Glutamatergic neuron (in vitro differentiated cells): Measurements from ENCODE around the gene PTH2. TPM values are rescaled to one million over a fixed set of nuclear protein-coding genes. Genes with fewer than 3 reads are reported as not detected.

ENCODE experiments used
- DNase-seq: peaks from one replicate; pipeline ENCODE4 v3.0.0; 2022
- H3K27ac Mint-ChIP-seq: one replicate; pipeline ENCODE4 v1.8.0; 2020; ENCODE audit warnings: mild to moderate bottlenecking, mixed read lengths, inconsistent platforms; ENCODE audit not compliant: unreplicated experiment
- H3K27me3 Mint-ChIP-seq: one replicate; pipeline ENCODE4 v1.8.0; 2020; ENCODE audit warnings: mild to moderate bottlenecking, moderate library complexity, mixed read lengths, inconsistent platforms; ENCODE audit not compliant: unreplicated experiment
- H3K36me3 Mint-ChIP-seq: one replicate; pipeline ENCODE4 v1.8.0; 2020; ENCODE audit warnings: mild to moderate bottlenecking, mixed read lengths, inconsistent platforms; ENCODE audit not compliant: unreplicated experiment
- H3K4me1 Mint-ChIP-seq: one replicate; pipeline ENCODE4 v1.8.0; 2020; ENCODE audit warnings: mild to moderate bottlenecking, low read depth, mixed read lengths, inconsistent platforms; ENCODE audit not compliant: unreplicated experiment
- H3K4me3 Mint-ChIP-seq: one replicate; pipeline ENCODE4 v1.8.0; 2020; ENCODE audit warnings: mild to moderate bottlenecking, mixed read lengths, inconsistent platforms; ENCODE audit not compliant: unreplicated experiment
- H3K9me3 Mint-ChIP-seq: one replicate; pipeline ENCODE4 v1.8.0; 2020; ENCODE audit warnings: mild to moderate bottlenecking, moderate library complexity, mixed read lengths, inconsistent platforms; ENCODE audit not compliant: unreplicated experiment
- total RNA-seq: library from RNA; stranded (reverse); fragmentation: NEBNext Ultra II Directional; extraction: Animal tissue kit (Norgen Biotek cat#: 25700); gene quantifications from one replicate; pipeline ENCODE4 v1.2.1, GENCODE V29; 2021; ENCODE audit not compliant: unreplicated experiment
- TF ChIP-seq, protein P1 (sequence below): fragments of 200-600 bp; sonication (generic); IDR thresholded peaks from one replicate; pipeline ENCODE4 v1.5.0; 2021; ENCODE audit not compliant: partially characterized antibody, unreplicated experiment

The PTH2 gene
- total RNA-seq, 1 donor from 2014 or later, result 2.5 TPM

DNA sequence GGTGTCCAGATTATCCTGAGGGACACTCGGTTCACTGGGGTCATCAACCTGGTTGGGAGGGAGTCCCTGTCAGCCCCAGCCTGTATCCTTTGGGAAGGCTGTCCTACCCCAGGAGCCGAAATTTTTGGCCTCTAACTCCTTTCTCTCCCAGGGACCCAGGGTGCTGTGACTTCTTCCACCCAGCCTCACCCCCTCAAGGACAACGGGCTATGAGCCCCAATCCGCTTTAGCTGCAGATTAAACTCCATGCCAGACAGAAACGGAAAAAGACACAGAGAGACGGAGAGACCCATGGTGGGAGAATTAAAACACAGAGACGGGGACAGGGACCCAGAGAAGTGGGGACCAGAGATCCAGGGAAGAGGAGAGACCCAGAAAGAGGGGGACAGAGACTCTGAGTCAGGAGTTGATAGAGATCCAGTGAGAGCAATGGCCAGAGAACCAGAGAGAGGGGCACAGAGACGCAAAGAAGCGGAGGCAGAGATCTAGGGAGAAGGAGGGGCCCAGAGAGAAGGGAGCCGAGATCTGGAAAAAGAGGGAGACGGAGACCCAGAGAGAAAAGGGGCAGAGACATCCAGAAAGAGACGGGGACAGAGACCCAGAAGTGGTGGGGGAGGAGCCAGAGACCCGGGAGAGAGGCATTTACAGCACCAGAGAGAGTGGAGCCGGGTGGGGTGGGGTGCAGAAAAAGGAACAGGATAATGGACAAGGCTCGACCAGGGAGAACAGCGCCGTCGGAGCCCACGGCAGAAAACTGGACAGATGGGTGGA is 17.4 kb upstream of the PTH2 start:
- H3K4me3 Mint-ChIP-seq, result peak overlapping the region; percentile 98
- H3K4me1 Mint-ChIP-seq, result peaks cover 31% of the 10 kb centered on the region
- peak overlapping the region; percentile 91 for H3K27ac Mint-ChIP-seq
- peaks cover 1% of the 10 kb centered on the region for H3K36me3 Mint-ChIP-seq
- peaks cover 21% of the 10 kb centered on the region for H3K9me3 Mint-ChIP-seq
- TF ChIP-seq, protein P1, sequence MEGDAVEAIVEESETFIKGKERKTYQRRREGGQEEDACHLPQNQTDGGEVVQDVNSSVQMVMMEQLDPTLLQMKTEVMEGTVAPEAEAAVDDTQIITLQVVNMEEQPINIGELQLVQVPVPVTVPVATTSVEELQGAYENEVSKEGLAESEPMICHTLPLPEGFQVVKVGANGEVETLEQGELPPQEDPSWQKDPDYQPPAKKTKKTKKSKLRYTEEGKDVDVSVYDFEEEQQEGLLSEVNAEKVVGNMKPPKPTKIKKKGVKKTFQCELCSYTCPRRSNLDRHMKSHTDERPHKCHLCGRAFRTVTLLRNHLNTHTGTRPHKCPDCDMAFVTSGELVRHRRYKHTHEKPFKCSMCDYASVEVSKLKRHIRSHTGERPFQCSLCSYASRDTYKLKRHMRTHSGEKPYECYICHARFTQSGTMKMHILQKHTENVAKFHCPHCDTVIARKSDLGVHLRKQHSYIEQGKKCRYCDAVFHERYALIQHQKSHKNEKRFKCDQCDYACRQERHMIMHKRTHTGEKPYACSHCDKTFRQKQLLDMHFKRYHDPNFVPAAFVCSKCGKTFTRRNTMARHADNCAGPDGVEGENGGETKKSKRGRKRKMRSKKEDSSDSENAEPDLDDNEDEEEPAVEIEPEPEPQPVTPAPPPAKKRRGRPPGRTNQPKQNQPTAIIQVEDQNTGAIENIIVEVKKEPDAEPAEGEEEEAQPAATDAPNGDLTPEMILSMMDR, result no peak
- DNase-seq, result peak; percentile 57
- peaks cover 26% of the 10 kb centered on the region for H3K27me3 Mint-ChIP-seq

- DNase-seq, result no peak
- TF ChIP-seq, protein P1, result no peak
- peak overlapping the region; percentile 98 for H3K4me3 Mint-ChIP-seq
- peaks cover 17% of the 10 kb centered on the region for H3K9me3 Mint-ChIP-seq
- peaks cover 9% of the 10 kb centered on the region for H3K36me3 Mint-ChIP-seq
- H3K27me3 Mint-ChIP-seq, result peaks cover 29% of the 10 kb centered on the region
- H3K4me1 Mint-ChIP-seq, result peaks cover 39% of the 10 kb centered on the region
- H3K27ac Mint-ChIP-seq, result peak overlapping the region; percentile 91
These were observed 16.6 kb upstream of the PTH2 start for GRCh38 chr19:49439836-49440235.

GRCh38 chr19:49438261-49438660 is 15.0 kb upstream of the PTH2 start:
- peak overlapping the region; percentile 98 for H3K4me3 Mint-ChIP-seq

DNA sequence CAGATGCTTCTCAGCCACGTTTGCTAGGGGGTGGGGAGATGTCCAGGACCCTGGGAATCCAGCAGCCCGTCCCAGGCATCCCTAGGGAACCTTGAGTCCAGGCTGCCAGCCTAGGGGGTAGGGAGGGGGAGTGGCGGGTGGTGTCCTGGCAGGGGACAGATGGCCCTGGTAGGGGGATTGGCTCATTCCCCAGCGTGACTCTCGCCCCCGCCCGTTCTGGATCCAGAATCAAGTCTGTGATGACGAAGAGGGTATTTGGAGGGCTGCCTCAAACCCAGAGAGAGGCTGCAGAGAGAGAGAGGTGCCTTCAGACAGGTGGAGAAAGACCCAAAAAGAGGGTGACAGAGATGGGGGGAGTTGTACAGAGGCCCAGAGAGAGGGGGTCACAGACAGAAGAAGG is 14.0 kb upstream of the PTH2 start:
- Mint-ChIP-seq H3K36me3 (peaks cover 13% of the 10 kb centered on the region), H3K4me1 (peaks cover 39% of the 10 kb centered on the region), H3K27ac (peak overlapping the region; percentile 100), H3K27me3 (peaks cover 27% of the 10 kb centered on the region), H3K4me3 (peak overlapping the region; percentile 98), H3K9me3 (peaks cover 18% of the 10 kb centered on the region)
- DNase-seq, result peak; percentile 83
- TF ChIP-seq, protein P1, result no peak

More at GRCh38 chr19:49438261-49438660, 15.0 kb upstream of the PTH2 start:
- Mint-ChIP-seq H3K4me1 (peaks cover 39% of the 10 kb centered on the region), H3K9me3 (peaks cover 18% of the 10 kb centered on the region), H3K36me3 (peaks cover 12% of the 10 kb centered on the region), H3K27me3 (peaks cover 28% of the 10 kb centered on the region), H3K27ac (peak overlapping the region; percentile 100)
- no peak for DNase-seq
- TF ChIP-seq, protein P1, result no peak

- Mint-ChIP-seq H3K4me3 (peak overlapping the region; percentile 98), H3K27me3 (peaks cover 22% of the 10 kb centered on the region), H3K27ac (peak overlapping the region; percentile 100), H3K4me1 (peaks cover 32% of the 10 kb centered on the region), H3K36me3 (peaks cover 13% of the 10 kb centered on the region), H3K9me3 (peaks cover 15% of the 10 kb centered on the region)
- peak; percentile 84 for DNase-seq
- TF ChIP-seq, protein P1, result no peak
These were observed 13.3 kb upstream of the PTH2 start for GRCh38 chr19:49436381-49437017.
